Lower leg skin (tissue), 3 donors: ENCODE data around the gene KCNK7.

Source experiments
- CTCF ChIP-seq, 3 donors: fragments of 450-650 bp; IDR thresholded peaks; one replicate each; pipeline ENCODE4 v1.5.1; 2016; ENCODE audit warnings: antibody characterized with exemption in 3 of 3, mild to moderate bottlenecking in 3 of 3, moderate library complexity in 2 of 3
- POLR2A ChIP-seq, 2 donors: fragments of 450-650 bp; IDR thresholded peaks; one replicate each; pipeline ENCODE4 v1.6.1; 2016 to 2017; ENCODE audit warnings: antibody characterized with exemption in 2 of 2, mild to moderate bottlenecking in 1 of 2, moderate library complexity in 1 of 2

GRCh38 chr11:65592858-65593517, 2.6 kb downstream of the KCNK7 start:
- no peak for TF ChIP-seq CTCF (IDR thresholded peaks at IDR 0.05)
- TF ChIP-seq POLR2A (IDR thresholded peaks at IDR 0.05): no peak
